PC-3 (cell line): ENCODE measurements around the gene MUSTN1. TPM values are rescaled to one million over a fixed set of nuclear protein-coding genes. Genes with fewer than 3 reads are reported as not detected.

ENCODE experiments used
- ATAC-seq: fragments of 200-7000 bp; cut with Tn5 transposase; 2 replicates; pipeline ENCODE4 v1.9.1; 2020; ENCODE audit warnings: mild to moderate bottlenecking, moderate library complexity
- BruUV-seq: library from RNA; stranded (reverse); fragments of 400-500 nt; replicated peaks from 2 replicates; lab custom pipeline; 2021; lab: Mats Ljungman, UMichigan
- CTCF ChIA-PET: fragments of 300-600 bp; sonication (Branson Sonifier 250); formaldehyde crosslinking; loops from one replicate; lab custom pipeline; 2022; ENCODE audit warnings: antibody characterized with exemption; lab: Charles Lee
- POLR2A ChIA-PET: fragments of 300-600 bp; sonication (Branson Sonifier 250); formaldehyde crosslinking; loops from one replicate; lab custom pipeline; 2022; ENCODE audit warnings: antibody characterized with exemption; ENCODE audit not compliant: unreplicated experiment; lab: Charles Lee
- DNase-seq: peaks from one replicate; pipeline ENCODE4 v3.0.0-alpha.2; 2015
- H2AFZ ChIP-seq: fragments of 300-600 bp; sonication (generic); 2 replicates; pipeline ENCODE4 v1.6.0; 2016; ENCODE audit warnings: antibody characterized with exemption, low read length
- H3F3A ChIP-seq: fragments of 300-600 bp; sonication (generic); one replicate; pipeline ENCODE4 v1.6.0; 2017; ENCODE audit warnings: antibody characterized with exemption, low read length, control low read depth, mild to moderate bottlenecking; ENCODE audit not compliant: unreplicated experiment
- H3K27ac ChIP-seq: fragments of 300-600 bp; sonication (generic); 2 replicates; pipeline ENCODE4 v1.5.1; 2016; ENCODE audit warnings: mild to moderate bottlenecking, low read length
- H3K27me3 ChIP-seq: fragments of 300-600 bp; sonication (generic); 2 replicates; pipeline ENCODE4 v1.6.1; 2016; ENCODE audit warnings: low read length, mixed read lengths
- H3K36me3 ChIP-seq: fragments of 300-600 bp; sonication (generic); 2 replicates; pipeline ENCODE4 v1.6.1; 2016; ENCODE audit warnings: low read depth, mixed run types, low read length, mixed read lengths
- H3K4me1 ChIP-seq: fragments of 300-600 bp; sonication (generic); 2 replicates; pipeline ENCODE4 v1.5.1; 2016; ENCODE audit warnings: low read length; ENCODE audit not compliant: insufficient read depth
- H3K4me2 ChIP-seq: fragments of 300-600 bp; sonication (generic); 2 replicates; pipeline ENCODE4 v1.6.0; 2016; ENCODE audit warnings: low read length
- H3K4me3 ChIP-seq: fragments of 300-600 bp; sonication (generic); 2 replicates; pipeline ENCODE4 v1.5.1; 2016; ENCODE audit warnings: mild to moderate bottlenecking, low read length, mixed read lengths
- H3K79me2 ChIP-seq: fragments of 300-600 bp; sonication (generic); 2 replicates; pipeline ENCODE4 v1.6.1; 2017; ENCODE audit warnings: low read length, mixed read lengths
- H3K9ac ChIP-seq: fragments of 300-600 bp; sonication (generic); 2 replicates; pipeline ENCODE4 v1.6.0; 2016; ENCODE audit warnings: mild to moderate bottlenecking, low read length
- H3K9me2 ChIP-seq: fragments of 300-600 bp; sonication (generic); replicated peaks from 2 replicates; pipeline ENCODE4 v1.6.1; 2016; ENCODE audit warnings: mixed run types, low read length, mixed read lengths
- H3K9me3 ChIP-seq: fragments of 300-600 bp; sonication (generic); 2 replicates; pipeline ENCODE4 v1.6.1; 2016; ENCODE audit warnings: low read length, mixed read lengths
- H4K20me1 ChIP-seq: fragments of 300-600 bp; sonication (generic); 2 replicates; pipeline ENCODE4 v1.6.1; 2016; ENCODE audit warnings: low read length, mixed read lengths
- CTCF ChIP-seq: fragments of 300-600 bp; sonication (generic); conservative IDR thresholded peaks from 2 replicates; pipeline ENCODE4 v1.5.1; 2017; ENCODE audit warnings: antibody characterized with exemption, low read depth, mild to moderate bottlenecking, low read length
- EZH2 ChIP-seq: fragments of 300-600 bp; sonication (generic); IDR thresholded peaks from one replicate; pipeline ENCODE4 v1.6.1; 2017; ENCODE audit warnings: antibody characterized with exemption, mild to moderate bottlenecking, low read length; ENCODE audit not compliant: unreplicated experiment
- EZH2phosphoT487 ChIP-seq: fragments of 300-600 bp; sonication (generic); IDR thresholded peaks from 2 replicates; pipeline ENCODE4 v1.6.1; 2018; ENCODE audit warnings: mild to moderate bottlenecking, antibody characterized with exemption, low read length, borderline replicate concordance
- intact Hi-C: fragments of 100-400 bp; cut with micrococcal nuclease; formaldehyde crosslinking; loops from 2 replicates; pipeline ENCODE4 v1.9.0; 2023
- microRNA-seq: library from miRNA; unstranded; fragments of <30 nt; microRNA quantifications from one replicate; pipeline ENCODE4 v1.1.0, GENCODE V29; 2020; ENCODE audit not compliant: unreplicated experiment
- total RNA-seq: library from RNA; depleted of rRNA; stranded (reverse); fragments of >200 nt; gene quantifications from 2 replicates; pipeline ENCODE4 v1.2.3, GENCODE V29; 2014; rRNA removed

Gene MUSTN1
- total RNA-seq, 1 experiment from 2014 or later = 0.66 TPM

- Histone ChIP-seq H3K4me2 (no peak overlapping the region), H3K79me2 (no peaks in the 10 kb centered on the region), H3K4me3 (no peak overlapping the region), H3K9ac (no peak overlapping the region), H3K27me3 (peaks cover 26% of the 10 kb centered on the region), H4K20me1 (no peaks in the 10 kb centered on the region), H3K4me1 (no peaks in the 10 kb centered on the region), H3K9me2 (no peaks in the 10 kb centered on the region), H3F3A (no peaks in the 10 kb centered on the region), H2AFZ (no peak overlapping the region), H3K27ac (no peak overlapping the region), H3K9me3 (no peaks in the 10 kb centered on the region), H3K36me3 (no peaks in the 10 kb centered on the region)
- intact Hi-C loops = no loop called here
- ChIA-PET CTCF (no interaction called here), POLR2A (no interaction called here)
- TF ChIP-seq EZH2 = no peak
- no peak for TF ChIP-seq CTCF
- ATAC-seq (no peak), DNase-seq (no peak)
- no TSS peak for BruUV-seq
Observed at GRCh38 chr3:52784021-52784621, 50.7 kb downstream of the MUSTN1 start.

GRCh38 chr3:52783211-52783555 is 51.6 kb downstream of the MUSTN1 start:
- ChIA-PET POLR2A (interaction anchor here (0.6 kb wide), 1 partner anchor 62 kb away, joined by 3 read pairs; no protein-coding TSS in a partner anchor), CTCF (no interaction called here)
- no peak overlapping the region for H3K4me2 ChIP-seq

More at GRCh38 chr3:52783211-52783555, 51.6 kb downstream of the MUSTN1 start:
- DNase-seq (no peak), ATAC-seq (no peak)
- Histone ChIP-seq H3K27me3 (peaks cover 26% of the 10 kb centered on the region), H3F3A (no peaks in the 10 kb centered on the region), H2AFZ (no peak overlapping the region), H3K4me3 (no peak overlapping the region), H3K27ac (no peak overlapping the region), H3K79me2 (no peaks in the 10 kb centered on the region), H3K9ac (no peak overlapping the region), H3K36me3 (no peaks in the 10 kb centered on the region), H3K4me1 (no peaks in the 10 kb centered on the region), H4K20me1 (no peaks in the 10 kb centered on the region), H3K9me3 (no peaks in the 10 kb centered on the region), H3K9me2 (no peaks in the 10 kb centered on the region)
- BruUV-seq = no TSS peak
- intact Hi-C loops = no loop called here
- TF ChIP-seq EZH2phosphoT487 (no peak), CTCF (no peak), EZH2 (no peak)

Small RNA genes lying within 50 kb of the gene (microRNA-seq; reads per million reads assigned to microRNA genes)
- gene MIR8064 = not detected

Other genes starting within 250 kb of the MUSTN1 start
- gene PBRM1, start 149.1 kb downstream of the MUSTN1 start, total RNA-seq = 59.7 and 67.8 TPM in 2 replicates
- 219 TPM in 2 replicates for gene GNL3, start 149.0 kb downstream of the MUSTN1 start, total RNA-seq
- gene GLT8D1, start 129.2 kb downstream of the MUSTN1 start, total RNA-seq = 53.6 and 70.2 TPM in 2 replicates
- gene SPCS1, start 128.9 kb downstream of the MUSTN1 start, total RNA-seq = 114 and 133 TPM in 2 replicates
- gene NEK4, start 64.1 kb downstream of the MUSTN1 start, total RNA-seq = 26.6 and 33.6 TPM in 2 replicates
- gene ITIH1, start 57.4 kb downstream of the MUSTN1 start, total RNA-seq = not detected in 2 replicates
- gene ITIH3, start 40.2 kb downstream of the MUSTN1 start, total RNA-seq = not detected in 2 replicates
- gene ITIH4, start 4.3 kb downstream of the MUSTN1 start, total RNA-seq = 0.80 TPM in 1 of 2 replicates, not detected in the other
- 18.5 and 29.7 TPM in 2 replicates for gene STIMATE, start 62.5 kb upstream of the MUSTN1 start, total RNA-seq
- 10.8 and 35.6 TPM in 2 replicates for gene SFMBT1, start 211.1 kb upstream of the MUSTN1 start, total RNA-seq